GM18507 (cell line): ENCODE data around the gene MFAP2.

Experiments
- DNase-seq: peaks from one replicate; pipeline ENCODE4 v3.0.0; 2011; ENCODE audit warnings: low read depth; ENCODE audit not compliant: insufficient read length; ENCODE audit errors: extremely low spot score
- FAIRE-seq: peaks from 2 replicates; lab custom pipeline; 2011; peaks lifted over from hg19 to GRCh38; lab: Jason Lieb, UNC

MFAP2 gene

GRCh38 chr1:16980473-16981268, at the start of gene MFAP2:
TSS of gene MFAP2 (minus strand) at chr1:16980620. CDS start at chr1:16978273, 2,347 bp downstream.
- no peak for FAIRE-seq
- DNase-seq, result no peak

GRCh38 chr1:17030206-17030605, 49.8 kb upstream of the MFAP2 start:
- no peak for FAIRE-seq
- DNase-seq, result no peak

- DNase-seq, result no peak
- FAIRE-seq, result no peak
Observed at GRCh38 chr1:17028662-17029188, 48.3 kb upstream of the MFAP2 start.

GRCh38 chr1:17027900-17028299, 47.5 kb upstream of the MFAP2 start:
- DNase-seq, result no peak
- no peak for FAIRE-seq

GRCh38 chr1:17027403-17027802, 47.0 kb upstream of the MFAP2 start:
- FAIRE-seq (no peak), DNase-seq (no peak)

GRCh38 chr1:17024721-17025120, 44.3 kb upstream of the MFAP2 start:
- FAIRE-seq, result no peak
- no peak for DNase-seq

- no peak for DNase-seq
- no peak for FAIRE-seq
Observed at GRCh38 chr1:17023573-17023972, 43.2 kb upstream of the MFAP2 start.

GRCh38 chr1:17023102-17023501, 42.7 kb upstream of the MFAP2 start:
- FAIRE-seq (peak; percentile 70), DNase-seq (no peak)

GRCh38 chr1:17021896-17022295, 41.5 kb upstream of the MFAP2 start:
- DNase-seq (no peak), FAIRE-seq (no peak)

- FAIRE-seq, result no peak
- no peak for DNase-seq
Observed at GRCh38 chr1:17020502-17020901, 40.1 kb upstream of the MFAP2 start.

GRCh38 chr1:17018849-17019248, 38.4 kb upstream of the MFAP2 start:
- no peak for DNase-seq
- peak; percentile 82 for FAIRE-seq

GRCh38 chr1:17017435-17017834, 37.0 kb upstream of the MFAP2 start:
- no peak for DNase-seq

GRCh38 chr1:17016317-17016661, 35.9 kb upstream of the MFAP2 start:
- FAIRE-seq, result no peak
- no peak for DNase-seq

More at GRCh38 chr1:17017435-17017834, 37.0 kb upstream of the MFAP2 start:
- FAIRE-seq, result no peak

GRCh38 chr1:17014671-17015567, 34.5 kb upstream of the MFAP2 start:
- DNase-seq (no peak), FAIRE-seq (no peak)

- DNase-seq (no peak), FAIRE-seq (peak; percentile 63)
Observed at GRCh38 chr1:17013491-17014320, 33.3 kb upstream of the MFAP2 start.

- DNase-seq (no peak), FAIRE-seq (no peak)
Observed at GRCh38 chr1:17012775-17013490, 32.5 kb upstream of the MFAP2 start.

- DNase-seq, result peak; percentile 79
- peak; percentile 86 for FAIRE-seq
Observed at GRCh38 chr1:17011439-17012307, 31.3 kb upstream of the MFAP2 start, which contains the start of gene ATP13A2. TSS of gene ATP13A2 (minus strand) at chr1:17011928. CDS start at chr1:17011738, 190 bp downstream.

GRCh38 chr1:17011092-17011438, 30.6 kb upstream of the MFAP2 start:
- DNase-seq, result no peak
- no peak for FAIRE-seq
